HS-27A (cell line): ENCODE data around the gene COQ10A.
A peak's percentile ranks its signal among the peaks of the same experiment; 100 is the strongest.
"Not testable (repeated sequence)": the region's sequence is repeated elsewhere in the genome, so short reads cannot be mapped to it uniquely, and the experiment has no call there.

ENCODE experiments used
- DNase-seq: peaks from one replicate; pipeline ENCODE4 v3.0.0-alpha.2; 2012; ENCODE audit warnings: low read depth, missing footprints

Gene COQ10A

DNA sequence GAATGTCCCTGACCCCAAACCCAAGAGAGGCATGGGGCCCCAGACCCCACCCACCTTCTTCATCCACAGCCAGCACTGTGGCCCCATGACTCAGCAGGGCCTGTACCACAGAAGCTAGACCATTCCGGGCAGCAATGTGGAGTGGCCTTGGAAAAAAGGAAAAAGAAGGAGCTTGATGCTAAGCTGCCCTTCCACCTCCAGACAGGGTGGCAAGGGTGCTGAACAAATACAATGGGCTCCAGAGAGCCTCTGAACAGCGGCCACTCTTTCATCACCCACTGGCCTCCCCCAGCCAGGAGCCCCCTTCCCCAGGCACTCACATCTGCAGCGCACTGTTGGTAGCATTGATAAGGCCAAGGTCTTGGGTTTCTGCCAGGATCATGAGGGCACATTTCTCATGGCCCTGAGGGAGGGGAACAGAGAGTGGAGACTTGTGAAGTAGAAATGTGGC is 23.0 kb upstream of the COQ10A start:
- no peak for DNase-seq

DNA sequence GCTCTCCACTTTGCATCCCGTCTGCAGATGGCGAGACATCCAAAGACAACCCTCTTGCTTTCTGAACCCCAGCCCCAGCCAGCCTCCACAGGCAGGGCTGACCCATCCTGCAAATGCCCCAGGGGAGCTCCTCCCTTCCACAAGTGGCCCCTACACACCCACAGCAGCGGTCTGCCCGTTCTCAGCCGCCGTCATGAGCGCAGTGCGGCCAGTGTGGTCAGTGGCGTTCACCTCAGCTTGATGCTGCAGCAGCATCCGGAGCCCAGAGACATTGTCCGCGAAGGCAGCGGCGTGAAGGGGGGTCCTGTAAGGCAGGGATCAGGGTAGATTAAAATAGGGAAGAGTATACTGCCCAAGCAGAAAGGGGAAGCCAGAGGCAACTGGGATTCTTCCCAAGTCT is 22.2 kb upstream of the COQ10A start:
- no peak for DNase-seq

DNA sequence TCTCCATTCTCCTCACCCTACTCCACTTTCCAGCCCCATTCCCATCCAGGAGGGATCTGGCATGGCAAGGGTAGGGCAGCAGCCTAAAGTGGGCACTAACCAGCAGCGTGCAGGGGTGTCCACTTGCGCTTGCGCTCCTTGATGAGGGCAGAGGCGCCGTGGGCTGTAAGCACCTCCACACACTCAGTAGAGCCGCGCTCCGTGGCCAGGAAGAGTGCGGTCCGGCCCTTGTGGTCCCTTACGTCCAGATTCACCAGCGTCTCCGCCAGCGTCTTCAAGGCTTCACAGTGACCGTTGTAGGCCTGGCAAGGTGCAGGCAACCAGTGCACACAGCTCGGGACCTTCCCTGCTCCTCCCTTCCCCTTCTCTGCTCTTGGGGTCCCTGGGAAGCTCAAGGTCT is 18.8 kb upstream of the COQ10A start:
- no peak for DNase-seq

DNA sequence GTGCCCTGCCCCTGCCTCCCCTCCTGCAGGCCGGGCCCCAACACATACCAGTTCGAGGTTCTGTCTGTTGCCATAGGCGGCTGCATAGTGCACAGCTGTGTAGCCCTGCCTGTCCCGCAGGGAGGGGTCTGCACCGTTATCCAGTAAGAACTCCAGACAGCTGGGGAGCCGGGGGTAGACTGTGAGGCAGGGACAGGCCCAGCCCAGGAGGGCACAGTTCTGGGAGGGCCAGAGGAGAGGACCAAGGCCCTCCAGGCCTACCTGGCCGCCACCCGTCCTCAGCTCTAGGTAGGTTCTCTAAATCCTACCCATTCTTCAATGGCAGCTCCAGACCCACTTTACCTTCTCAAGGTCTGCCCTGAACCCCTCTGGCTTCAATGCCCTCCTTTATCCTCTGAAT is 18.0 kb upstream of the COQ10A start:
- no peak for DNase-seq

DNA sequence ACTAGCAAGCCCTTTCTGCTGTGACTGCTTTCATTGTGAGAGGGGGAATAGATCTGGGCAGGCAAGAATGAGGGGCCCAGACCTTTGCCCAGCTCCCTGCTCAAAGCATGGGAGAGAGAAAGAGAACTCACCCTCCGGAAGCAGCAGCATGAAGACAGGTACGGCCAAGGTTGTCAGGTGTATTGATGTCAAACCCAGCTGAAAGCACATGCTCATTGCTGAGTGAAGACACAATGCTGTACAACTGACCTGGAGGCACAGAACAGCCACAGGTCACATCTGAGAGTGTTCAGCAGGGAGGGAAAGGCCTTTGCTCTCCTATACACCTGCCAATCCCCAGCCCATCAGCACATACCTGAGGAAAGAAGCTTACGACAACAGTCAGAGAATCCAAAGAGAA is 14.1 kb upstream of the COQ10A start:
- DNase-seq: no peak

DNA sequence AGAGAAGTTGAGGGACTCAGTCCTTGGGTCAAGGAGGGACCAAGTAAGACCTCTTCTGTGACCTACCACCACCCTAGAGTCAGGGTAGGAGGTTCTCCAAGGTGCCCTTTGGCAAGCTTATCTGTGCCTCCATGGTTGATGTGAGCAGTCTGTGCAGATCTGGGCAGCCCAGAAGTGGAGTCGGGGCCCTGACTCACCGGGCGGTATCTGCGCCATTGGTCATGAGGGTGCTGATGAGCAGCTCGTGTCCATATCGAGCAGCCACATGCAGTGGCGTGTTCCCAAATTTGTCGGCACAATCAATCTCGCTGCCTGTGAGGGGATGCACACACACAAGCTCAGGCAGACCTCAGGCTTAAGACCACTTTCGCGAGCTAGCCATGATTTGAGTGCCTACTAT is 13.7 kb upstream of the COQ10A start:
- DNase-seq: no peak

DNA sequence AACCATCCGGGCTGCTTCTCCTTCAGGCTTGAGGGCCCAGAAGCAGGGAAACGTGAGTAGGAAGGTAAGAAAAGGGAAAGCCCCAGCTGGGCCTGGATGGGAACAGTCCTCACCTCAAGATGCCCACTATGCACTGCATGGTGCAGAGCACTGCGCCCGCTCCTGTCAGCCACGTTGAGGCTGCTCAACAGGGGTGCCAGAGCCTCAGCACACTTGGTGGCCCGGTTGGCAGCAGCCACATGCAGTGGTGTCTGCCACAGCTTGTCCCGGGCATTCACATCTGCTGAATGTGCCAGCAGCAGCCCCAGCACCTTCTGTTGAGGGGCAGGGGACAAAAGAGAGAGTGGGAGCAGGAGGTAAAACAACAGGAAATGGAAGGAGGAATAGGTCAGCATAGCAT is 11.1 kb upstream of the COQ10A start:
- no peak for DNase-seq

DNA sequence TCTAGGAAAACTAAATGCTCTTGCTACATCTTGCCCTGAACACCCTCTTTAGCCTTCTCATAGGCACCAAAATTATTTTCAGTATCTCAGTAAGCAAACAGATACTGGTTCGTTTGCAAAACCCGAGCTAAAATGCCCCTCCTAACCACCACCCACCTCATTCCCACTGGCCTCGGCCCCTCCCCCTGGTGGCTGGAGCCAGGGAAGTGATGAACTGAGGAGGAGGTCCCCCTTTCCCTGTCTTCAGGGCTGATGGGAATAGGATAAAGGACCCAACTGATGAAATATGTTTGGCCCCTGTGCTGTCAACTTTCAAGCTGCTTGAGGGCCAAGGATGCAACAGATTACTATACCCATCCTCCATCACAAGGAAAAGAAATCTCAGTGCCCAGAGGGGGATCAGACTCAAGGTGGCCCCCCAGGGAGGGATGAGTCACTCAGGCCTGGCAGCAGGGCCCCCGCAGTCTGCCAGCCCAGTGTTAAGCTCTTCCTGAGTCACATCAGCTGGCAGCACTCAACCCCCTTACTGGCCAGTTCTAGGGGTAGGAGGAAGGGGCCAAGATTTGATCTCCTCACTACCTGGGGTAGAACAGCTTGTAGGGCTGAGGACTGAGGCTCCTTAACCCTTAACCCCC is 10.3 kb upstream of the COQ10A start:
- no peak for DNase-seq

DNA sequence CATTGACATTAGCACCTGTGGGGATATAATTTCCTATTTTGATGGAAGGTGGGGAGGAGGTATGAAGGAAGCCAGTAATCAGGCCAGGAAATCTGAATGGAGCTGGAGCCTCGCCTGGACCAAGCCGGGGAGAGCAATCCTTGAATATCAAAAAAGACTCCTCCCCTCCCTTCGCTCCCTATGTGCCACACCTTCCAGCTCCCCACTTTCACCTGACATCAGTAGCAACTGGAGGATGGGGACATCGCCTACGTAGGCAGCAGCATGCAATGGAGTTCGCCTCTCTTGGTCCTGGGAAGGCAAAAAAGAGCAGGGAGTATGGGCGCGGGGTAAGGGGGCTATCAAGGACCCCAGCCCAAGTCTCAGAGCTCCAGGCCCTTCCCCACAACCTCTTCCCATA is 9.7 kb upstream of the COQ10A start:
- no peak for DNase-seq

DNA sequence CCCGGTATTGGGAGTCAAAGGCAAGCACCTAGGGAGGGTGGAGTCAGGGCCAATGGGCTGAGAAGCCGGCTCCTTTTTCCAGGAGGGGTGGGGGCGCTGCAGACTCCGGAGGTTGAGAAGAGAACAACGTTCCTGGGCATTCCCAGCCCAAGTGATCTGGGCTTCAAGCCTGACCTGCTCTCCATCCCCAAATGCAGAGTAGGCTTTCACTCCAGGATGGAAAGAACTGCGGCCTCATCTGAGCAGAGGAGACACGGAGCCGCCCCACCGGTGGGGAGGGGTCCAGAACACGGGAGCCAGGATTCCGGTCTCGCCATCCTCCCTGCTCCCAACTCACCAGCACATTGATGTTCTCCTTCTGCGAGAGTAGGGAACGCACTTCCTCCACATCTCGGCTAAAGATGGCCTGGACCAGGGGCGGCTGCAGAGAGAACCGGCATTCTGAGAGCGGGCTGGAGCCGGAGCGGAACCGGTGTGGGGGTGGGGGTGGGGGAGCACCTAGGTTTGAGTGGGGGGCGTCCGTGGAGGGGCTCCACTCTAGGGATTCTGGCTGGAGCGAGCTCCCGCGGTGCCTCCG is 9.2 kb upstream of the COQ10A start:
- no peak for DNase-seq

DNA sequence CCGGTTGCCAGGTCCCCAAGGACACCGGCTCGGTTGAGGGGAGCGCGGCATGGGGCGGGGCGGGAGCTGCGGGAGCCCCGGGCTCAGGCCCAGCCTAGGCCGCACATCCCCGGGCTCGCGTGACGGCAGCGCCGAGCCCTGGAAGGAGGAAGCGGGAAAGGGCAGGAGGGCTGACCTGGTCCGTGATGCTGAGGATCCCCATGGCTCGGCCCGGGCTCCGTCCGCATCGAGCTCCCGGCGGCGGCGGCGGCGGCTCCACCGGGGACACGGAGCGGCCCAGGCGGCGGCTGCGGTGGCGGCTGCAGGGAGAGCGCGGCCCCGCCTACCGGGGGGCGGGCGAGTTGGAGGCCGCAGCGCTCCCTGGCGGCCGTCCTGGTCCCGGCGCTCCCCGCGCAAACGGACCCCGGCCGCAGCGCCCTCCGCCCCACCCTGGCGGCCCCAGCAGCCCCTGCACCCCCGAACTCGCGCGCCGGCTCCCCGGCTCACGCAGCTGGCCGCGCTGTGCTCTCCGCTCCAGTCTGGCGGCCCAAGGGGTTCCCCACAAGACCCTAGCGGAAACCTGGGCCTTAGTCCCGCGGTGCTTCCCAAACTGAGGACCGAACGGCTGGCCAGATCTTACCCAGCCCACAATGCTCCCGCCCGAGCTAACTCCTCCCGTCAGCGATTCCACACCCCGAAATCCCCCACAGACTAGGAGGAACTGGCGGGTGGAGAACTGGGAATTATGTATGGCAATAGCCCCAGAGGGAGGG is 8.5 kb upstream of the COQ10A start, which contains the start of gene ANKRD52:
ANKRD52 (minus strand) TSS at position 317 of the 752 bp plus-strand sequence; CDS start at position 202, 115 bp downstream.
- peak; percentile 41 for DNase-seq

DNA sequence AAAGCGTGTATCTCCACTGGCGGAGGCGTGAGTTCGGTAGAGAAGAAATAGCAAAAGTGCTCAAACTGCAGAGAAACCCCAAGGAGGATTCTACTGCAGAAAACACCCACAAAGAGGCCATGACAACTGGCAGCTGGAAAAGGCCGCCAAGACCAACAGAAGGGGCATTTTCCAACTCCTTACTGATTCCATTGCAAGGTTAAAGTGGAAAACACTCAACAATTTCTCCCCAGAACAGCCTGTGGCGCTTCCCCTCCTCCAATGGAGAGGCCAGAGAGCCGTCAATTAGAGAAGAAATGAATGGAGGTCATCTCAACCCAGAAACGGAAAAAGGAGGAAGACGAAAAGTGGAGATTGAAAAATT is 7.9 kb upstream of the COQ10A start:
- no peak for DNase-seq

DNA sequence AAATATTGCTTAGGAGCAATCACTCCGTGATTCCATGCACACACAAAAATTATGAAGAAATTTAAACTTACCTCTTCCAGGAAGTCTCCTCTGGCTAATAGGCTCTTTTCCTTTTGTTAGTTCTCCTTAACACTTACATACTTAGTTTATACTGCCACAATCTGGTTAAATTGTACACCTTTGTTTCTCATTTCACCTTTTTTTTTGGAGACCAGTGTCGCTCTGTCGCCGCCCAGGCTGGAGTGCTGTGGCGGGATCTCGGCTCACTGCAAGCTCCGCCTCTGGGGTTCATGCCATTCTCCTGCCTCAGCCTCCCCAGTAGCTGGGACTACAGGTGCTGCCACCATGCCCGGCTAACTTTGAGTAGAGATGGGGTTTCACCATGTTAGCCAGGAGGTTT is 6.4 kb upstream of the COQ10A start:
- DNase-seq: no peak

DNA sequence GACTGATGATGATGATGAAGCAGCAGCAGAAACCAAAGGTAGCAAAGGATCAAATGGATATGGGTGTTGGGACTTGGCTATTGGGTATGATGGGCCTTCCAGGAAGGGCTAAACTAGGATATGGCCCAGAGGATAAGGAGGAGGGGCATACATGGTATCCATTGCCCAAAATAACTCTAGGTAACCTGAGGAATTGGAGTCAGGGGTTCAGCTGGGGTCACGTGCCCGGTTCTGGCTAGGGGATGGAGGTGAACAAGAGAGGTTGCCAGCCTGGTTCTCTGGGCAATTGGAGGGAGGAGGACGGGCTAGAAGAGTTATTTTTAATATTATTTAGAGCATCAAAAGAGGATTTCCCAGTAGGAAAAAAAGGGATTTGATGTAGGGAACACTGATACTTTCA is 5.8 kb upstream of the COQ10A start:
- no peak for DNase-seq

DNA sequence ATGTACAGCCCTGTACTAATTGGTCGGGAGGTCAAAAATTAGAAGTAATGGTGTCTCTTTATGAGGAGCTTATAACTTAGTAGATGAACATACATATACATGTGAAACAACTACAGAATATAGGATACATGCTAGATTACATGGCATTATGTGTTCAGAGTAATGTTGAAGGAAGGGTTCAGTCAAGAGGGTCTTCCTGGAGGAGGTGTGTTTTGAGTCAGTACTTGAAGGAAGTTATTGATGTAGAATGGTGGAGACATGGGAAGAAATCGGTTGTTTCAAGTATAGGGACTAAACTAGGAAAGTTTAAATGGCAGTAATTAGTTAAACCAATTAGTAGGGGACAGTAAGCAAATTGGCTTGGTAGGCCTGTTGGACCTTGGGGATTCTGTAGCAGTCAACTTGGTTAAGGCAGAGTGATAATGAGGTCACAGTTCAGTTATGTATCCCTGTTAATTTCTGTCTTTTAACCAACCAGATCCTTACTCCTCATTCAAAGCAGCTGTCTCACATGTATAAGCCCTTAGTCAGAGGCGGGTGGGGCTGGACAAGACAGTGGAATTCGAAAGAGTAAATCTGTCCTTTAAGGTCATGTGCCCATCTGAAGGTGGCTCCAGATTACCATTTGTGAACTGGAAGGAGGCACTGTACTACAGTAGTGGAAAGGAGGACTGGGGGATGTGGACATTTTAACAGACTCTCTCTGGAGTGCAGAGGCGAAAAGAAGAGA is 5.1 kb upstream of the COQ10A start:
- peak; percentile 85 for DNase-seq

DNA sequence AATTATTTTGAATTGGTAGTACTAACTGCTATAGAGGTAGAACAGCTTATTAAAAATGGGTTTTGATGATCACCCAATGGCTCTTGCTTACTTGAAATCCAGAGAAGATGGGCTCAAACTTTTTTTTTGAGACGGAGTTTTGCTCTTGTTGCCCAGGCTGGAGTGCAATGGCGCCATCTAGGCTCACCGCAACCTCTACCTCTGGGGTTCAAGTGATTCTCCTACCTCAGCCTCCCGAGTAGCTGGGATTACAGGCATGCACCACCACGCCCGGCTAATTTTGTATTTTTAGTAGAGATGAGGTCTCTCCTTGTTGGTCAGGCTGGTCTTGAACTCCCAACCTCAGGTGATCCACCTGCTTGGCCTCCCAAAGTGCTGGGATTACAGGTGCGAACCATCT is 3.8 kb upstream of the COQ10A start:
- not testable (repeated sequence) for DNase-seq

DNA sequence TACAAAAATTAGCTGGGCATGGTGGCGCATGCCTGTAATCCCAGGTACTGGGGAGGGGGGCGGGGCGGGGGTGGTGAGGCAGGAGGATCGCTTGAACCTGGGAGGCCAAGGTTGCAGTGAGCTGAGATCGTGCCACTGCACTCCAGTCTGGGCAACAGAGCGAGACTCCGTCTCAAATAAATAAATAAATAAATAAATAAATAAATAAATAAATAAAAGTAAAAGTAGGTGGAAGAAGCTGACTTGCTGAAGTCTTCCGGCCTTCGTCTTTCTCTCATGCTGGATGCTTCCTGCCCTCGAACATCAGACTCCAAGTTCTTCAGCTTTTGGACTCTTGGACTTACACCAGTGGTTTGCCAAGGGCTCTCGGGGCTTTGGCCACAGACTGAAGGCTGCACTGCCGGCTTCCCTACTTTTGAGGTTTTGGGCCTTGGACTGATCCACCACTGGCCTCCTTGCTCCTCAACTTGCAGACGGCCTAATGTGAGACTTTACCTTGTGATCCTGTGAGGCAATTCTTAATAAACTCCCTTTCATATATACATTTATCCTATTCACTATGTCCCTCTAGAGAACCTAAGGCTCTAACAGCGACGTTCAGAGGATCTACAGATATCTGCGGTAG is 562 bp upstream of the COQ10A start:
- DNase-seq: not testable (repeated sequence)

DNA sequence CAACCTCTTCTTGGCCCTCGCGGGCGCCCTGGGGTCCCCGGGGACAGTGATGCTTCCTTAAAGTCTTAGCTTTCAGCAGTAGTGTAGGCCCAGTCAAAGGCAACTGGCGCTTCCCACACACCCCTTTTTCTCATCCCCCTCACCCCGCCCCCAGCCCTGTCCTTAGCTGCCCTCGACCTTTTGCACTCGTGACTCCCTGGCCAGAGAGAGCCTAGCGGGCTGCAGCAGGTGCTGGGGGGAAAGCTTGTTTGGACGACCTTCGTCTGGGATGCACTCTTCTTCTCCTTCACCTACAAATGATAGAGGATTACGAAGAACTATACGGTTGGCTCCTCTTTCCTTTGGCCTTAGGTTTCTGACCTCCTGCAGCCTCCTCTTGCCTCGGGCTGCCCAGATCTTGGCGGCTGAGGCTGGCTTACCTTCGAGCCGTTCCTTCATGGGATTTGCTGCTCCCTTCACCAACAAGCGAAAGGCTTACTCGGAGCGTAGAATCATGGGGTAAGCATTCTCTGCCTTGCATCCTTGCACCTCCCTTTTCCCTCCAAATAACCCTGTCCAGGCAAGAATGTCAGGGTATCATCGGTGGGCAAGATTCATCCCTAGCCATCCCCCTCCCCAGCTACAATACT is 815 bp downstream of the COQ10A start:
- no peak for DNase-seq

DNA sequence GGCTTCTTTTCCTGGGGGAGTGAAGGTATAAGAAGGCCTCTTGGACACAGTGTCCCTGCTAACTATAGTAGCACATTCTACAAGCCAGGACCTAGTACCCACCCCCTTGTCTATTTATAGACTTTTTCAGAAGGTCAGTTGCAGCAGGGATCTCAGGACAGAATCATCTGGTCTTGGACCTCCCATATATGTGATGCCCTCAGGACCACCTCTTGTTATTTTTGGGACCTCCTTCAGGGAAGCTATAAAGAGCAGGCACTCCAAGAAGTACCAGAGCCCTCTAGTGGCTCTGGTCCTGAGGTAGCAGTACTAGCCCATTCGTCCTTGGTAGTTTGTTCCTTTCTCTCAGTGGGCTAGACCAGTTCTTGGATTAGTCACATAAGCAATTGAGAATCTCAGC is 4.3 kb downstream of the COQ10A start:
- DNase-seq: no peak

DNA sequence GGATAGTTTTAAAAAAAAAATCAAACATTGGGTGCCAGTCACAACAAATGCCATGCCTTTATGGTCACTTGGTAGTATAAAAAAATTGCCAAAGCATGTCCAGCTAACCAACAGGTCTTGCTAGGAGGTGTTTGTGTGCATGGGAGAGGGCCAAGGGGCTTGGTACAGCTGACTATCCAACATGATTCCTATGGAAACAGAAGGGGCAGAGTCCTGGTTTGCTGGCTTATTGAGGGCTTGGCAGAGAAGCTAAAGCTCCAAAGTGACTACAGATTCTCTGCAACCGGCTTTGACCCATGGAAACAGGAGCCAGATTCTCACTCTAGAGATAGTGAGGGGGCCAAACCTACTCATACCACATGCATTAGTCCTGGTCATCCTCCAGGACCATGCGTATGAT is 5.7 kb downstream of the COQ10A start:
- DNase-seq: not testable (repeated sequence)

DNA sequence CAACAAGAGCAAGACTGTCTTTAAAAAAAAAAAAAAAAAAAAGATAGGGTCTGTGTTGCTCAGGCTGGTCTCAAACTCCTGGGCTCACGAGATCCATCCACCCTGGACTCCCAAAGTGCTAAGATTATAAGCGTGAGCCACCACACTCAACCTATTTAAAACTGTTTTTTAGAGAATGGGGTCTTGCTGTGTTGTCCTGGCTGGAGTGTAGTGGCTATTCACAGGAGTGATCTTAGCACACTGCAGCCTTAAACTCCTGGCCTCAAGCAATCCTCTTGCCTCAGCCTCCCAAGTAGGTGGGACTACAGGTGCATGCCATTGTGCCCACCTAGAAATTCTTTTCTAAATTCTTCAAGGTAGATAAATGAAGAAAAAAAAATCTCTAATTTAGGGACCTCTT is 7.6 kb downstream of the COQ10A start:
- no peak for DNase-seq

DNA sequence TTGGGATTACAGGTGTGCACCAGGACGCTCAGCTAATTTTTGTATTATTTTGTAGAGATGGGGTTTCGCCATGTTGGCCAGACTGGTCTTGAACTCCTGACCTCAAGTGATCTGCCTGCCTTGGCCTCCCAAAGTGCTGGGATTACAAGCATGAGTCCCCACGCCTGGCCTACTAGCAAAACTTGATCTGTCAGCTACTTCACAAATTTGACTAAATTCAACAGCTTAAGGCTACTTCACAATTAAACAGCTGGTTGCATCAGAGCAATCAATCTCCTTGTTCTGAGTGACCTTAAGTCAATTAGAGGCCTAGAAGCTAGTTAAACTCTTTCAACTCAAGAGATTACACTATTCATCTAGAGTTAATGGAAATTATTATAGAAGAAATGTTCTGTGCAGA is 12.2 kb downstream of the COQ10A start:
- no peak for DNase-seq
